IPS-20b (cell line): Measurements from ENCODE around the gene CD48.

ENCODE experiments used
- H3K27ac ChIP-seq: one replicate; pipeline ENCODE4 v1.5.1; 2013; ENCODE audit warnings: low read length
- H3K27me3 ChIP-seq: 2 replicates; pipeline ENCODE4 v1.6.1; 2013; ENCODE audit warnings: mild to moderate bottlenecking, low read length, inconsistent platforms; ENCODE audit not compliant: insufficient read depth
- H3K36me3 ChIP-seq: 2 replicates; pipeline ENCODE4 v1.6.1; 2013; ENCODE audit warnings: low read depth, mild to moderate bottlenecking, inconsistent platforms, low read length, moderate library complexity; ENCODE audit not compliant: insufficient read depth
- H3K4me1 ChIP-seq: 2 replicates; pipeline ENCODE4 v1.6.1; 2013; ENCODE audit warnings: mild to moderate bottlenecking, control low read depth, inconsistent platforms, low read length, moderate library complexity; ENCODE audit not compliant: insufficient read depth
- H3K4me3 ChIP-seq: 2 replicates; pipeline ENCODE4 v1.5.1; 2013; ENCODE audit warnings: mild to moderate bottlenecking, low read length, inconsistent platforms
- H3K9ac ChIP-seq: 2 replicates; pipeline ENCODE4 v1.6.1; 2013; ENCODE audit warnings: low read depth, mild to moderate bottlenecking, inconsistent platforms, low read length, moderate library complexity
- H3K9me3 ChIP-seq: 2 replicates; pipeline ENCODE4 v1.6.1; 2013; ENCODE audit warnings: mild to moderate bottlenecking, low read depth, low read length, inconsistent platforms; ENCODE audit not compliant: insufficient read depth

The CD48 gene

GRCh38 chr1:160748878-160749269, 37.3 kb upstream of the CD48 start:
- no peak overlapping the region for H3K27ac ChIP-seq
- no peaks in the 10 kb centered on the region for H3K36me3 ChIP-seq
- no peaks in the 10 kb centered on the region for H3K9me3 ChIP-seq
- peaks cover 11% of the 10 kb centered on the region for H3K4me1 ChIP-seq
- H3K4me3 ChIP-seq, result no peak overlapping the region
- H3K27me3 ChIP-seq, result no peaks in the 10 kb centered on the region
- H3K9ac ChIP-seq, result no peak overlapping the region

GRCh38 chr1:160748181-160748877, 36.7 kb upstream of the CD48 start:
- Histone ChIP-seq H3K27me3 (no peaks in the 10 kb centered on the region), H3K27ac (no peak overlapping the region), H3K9me3 (no peaks in the 10 kb centered on the region), H3K4me1 (peaks cover 11% of the 10 kb centered on the region), H3K9ac (no peak overlapping the region), H3K36me3 (no peaks in the 10 kb centered on the region), H3K4me3 (no peak overlapping the region)

- Histone ChIP-seq H3K36me3 (no peaks in the 10 kb centered on the region), H3K4me1 (peaks cover 11% of the 10 kb centered on the region), H3K27ac (no peak overlapping the region), H3K9me3 (no peaks in the 10 kb centered on the region), H3K27me3 (no peaks in the 10 kb centered on the region), H3K4me3 (no peak overlapping the region), H3K9ac (no peak overlapping the region)
Measured at GRCh38 chr1:160747717-160748116, 36.1 kb upstream of the CD48 start.

GRCh38 chr1:160746836-160747500, 35.3 kb upstream of the CD48 start:
- H3K36me3 ChIP-seq, result no peaks in the 10 kb centered on the region
- H3K27ac ChIP-seq, result no peak overlapping the region
- no peaks in the 10 kb centered on the region for H3K27me3 ChIP-seq
- peaks cover 11% of the 10 kb centered on the region for H3K4me1 ChIP-seq
- H3K4me3 ChIP-seq, result no peak overlapping the region
- no peaks in the 10 kb centered on the region for H3K9me3 ChIP-seq
- H3K9ac ChIP-seq, result no peak overlapping the region

DNA sequence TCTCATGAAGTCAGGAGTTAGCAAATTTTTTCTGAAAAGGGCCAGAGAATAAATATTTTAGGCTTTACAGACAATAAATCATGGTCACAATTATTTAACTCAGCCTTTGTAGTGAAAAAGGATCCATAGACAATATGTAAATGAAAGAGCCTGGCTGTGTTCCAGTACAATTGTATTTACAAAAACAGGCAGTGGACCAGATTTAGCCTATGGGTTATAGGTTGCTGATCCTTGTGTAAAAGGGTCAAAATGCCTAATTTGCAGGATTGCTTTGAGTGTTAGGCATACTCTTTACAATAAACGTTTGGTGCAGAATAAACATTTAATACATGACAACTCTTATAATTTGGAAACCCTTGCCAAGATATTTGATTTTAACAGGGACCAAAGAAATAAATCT, 33.9 kb upstream of the CD48 start:
- H3K4me3 ChIP-seq, result no peak overlapping the region
- no peaks in the 10 kb centered on the region for H3K27me3 ChIP-seq
- no peak overlapping the region for H3K27ac ChIP-seq
- peaks cover 11% of the 10 kb centered on the region for H3K4me1 ChIP-seq
- no peak overlapping the region for H3K9ac ChIP-seq
- no peaks in the 10 kb centered on the region for H3K9me3 ChIP-seq
- no peaks in the 10 kb centered on the region for H3K36me3 ChIP-seq

GRCh38 chr1:160744852-160745520, 33.4 kb upstream of the CD48 start:
- H3K9me3 ChIP-seq, result no peaks in the 10 kb centered on the region
- peaks cover 11% of the 10 kb centered on the region for H3K4me1 ChIP-seq
- no peaks in the 10 kb centered on the region for H3K27me3 ChIP-seq
- no peak overlapping the region for H3K9ac ChIP-seq
- no peak overlapping the region for H3K27ac ChIP-seq
- no peaks in the 10 kb centered on the region for H3K36me3 ChIP-seq
- H3K4me3 ChIP-seq, result no peak overlapping the region

DNA sequence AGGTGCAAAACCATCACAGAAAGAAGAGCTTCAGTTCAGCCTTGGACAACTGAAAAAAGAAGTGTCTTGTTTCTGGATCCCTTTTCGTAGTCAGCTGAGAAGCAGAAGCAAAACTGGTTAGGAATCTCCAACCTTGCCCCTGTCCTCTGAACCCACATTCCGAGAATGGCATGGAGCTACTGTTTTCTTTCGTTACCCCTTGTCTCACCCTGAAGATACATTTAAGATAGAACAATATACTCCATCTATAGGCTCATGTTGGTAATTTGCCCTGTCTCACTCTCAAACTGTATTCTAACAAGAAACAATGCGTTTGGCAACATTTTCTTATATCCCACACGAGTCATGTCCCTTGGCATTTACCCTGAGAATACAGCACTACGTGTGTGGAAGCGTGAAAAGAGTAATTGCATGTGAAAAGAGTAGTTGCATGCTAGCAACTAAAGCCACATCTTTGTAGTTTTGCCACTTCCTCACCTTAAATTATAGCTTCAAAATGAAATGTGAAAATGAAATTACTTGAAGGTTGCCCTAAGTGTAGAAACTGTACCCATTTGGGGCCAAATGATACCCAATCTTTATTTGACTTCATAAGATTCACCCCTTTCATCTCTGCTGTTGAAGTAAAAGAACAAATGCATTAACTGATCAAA, 32.7 kb upstream of the CD48 start:
- no peak overlapping the region for H3K4me3 ChIP-seq
- no peaks in the 10 kb centered on the region for H3K27me3 ChIP-seq
- no peak overlapping the region for H3K27ac ChIP-seq
- no peaks in the 10 kb centered on the region for H3K36me3 ChIP-seq
- no peak overlapping the region for H3K9ac ChIP-seq
- H3K9me3 ChIP-seq, result no peaks in the 10 kb centered on the region
- peaks cover 11% of the 10 kb centered on the region for H3K4me1 ChIP-seq

GRCh38 chr1:160743266-160743665, 31.6 kb upstream of the CD48 start:
- H3K9me3 ChIP-seq, result no peaks in the 10 kb centered on the region

DNA sequence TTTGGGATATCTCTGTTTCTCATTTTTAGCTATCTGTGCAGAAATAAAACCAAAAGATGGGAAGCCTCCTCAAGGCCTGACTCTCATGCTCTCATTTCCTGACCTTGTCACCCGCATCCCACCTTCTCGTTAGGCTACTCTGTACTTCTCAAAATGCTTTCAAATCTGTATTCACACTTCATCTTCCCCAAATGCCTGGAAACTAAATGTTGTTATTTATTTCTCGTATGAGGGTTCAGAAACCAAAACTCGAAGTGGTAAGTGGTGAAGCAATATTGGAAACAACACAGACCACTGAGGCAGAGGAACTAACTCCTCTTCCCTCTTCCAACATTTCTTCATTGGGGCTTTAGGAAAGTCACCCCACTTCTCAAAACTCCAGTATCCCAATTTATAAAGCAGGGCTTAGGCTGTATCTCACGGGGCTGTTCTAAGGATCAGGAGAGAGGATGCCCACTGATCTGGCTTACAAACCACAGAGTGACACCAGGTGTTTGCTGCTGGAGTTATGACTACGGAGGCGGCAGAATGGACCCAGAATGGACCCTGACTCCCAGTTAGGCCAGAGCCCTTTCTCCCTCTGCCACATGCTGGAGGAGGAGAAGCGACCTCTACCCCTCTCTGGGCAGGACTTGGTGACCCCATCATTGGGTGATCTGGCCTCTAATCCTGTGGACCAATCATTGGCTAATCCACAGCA, 31.0 kb upstream of the CD48 start:
- H3K4me1 ChIP-seq, result peaks cover 10% of the 10 kb centered on the region
- H3K27me3 ChIP-seq, result no peaks in the 10 kb centered on the region
- H3K4me3 ChIP-seq, result no peak overlapping the region
- no peak overlapping the region for H3K27ac ChIP-seq
- no peak overlapping the region for H3K9ac ChIP-seq
- no peaks in the 10 kb centered on the region for H3K36me3 ChIP-seq
- H3K9me3 ChIP-seq, result no peaks in the 10 kb centered on the region

More at GRCh38 chr1:160743266-160743665, 31.6 kb upstream of the CD48 start:
- no peak overlapping the region for H3K9ac ChIP-seq
- no peak overlapping the region for H3K4me3 ChIP-seq
- no peaks in the 10 kb centered on the region for H3K27me3 ChIP-seq
- H3K27ac ChIP-seq, result no peak overlapping the region
- H3K4me1 ChIP-seq, result peaks cover 11% of the 10 kb centered on the region
- no peaks in the 10 kb centered on the region for H3K36me3 ChIP-seq

- no peaks in the 10 kb centered on the region for H3K27me3 ChIP-seq
- peaks cover 4% of the 10 kb centered on the region; the same call in 1 of the 2 replicates for H3K9me3 ChIP-seq
- H3K36me3 ChIP-seq, result no peaks in the 10 kb centered on the region
- H3K4me1 ChIP-seq, result peaks cover 5% of the 10 kb centered on the region; the same call in 1 of the 2 replicates
- no peak overlapping the region for H3K9ac ChIP-seq
- H3K4me3 ChIP-seq, result no peak overlapping the region
- no peak overlapping the region for H3K27ac ChIP-seq
Measured at GRCh38 chr1:160741612-160742348, 30.2 kb upstream of the CD48 start.

DNA sequence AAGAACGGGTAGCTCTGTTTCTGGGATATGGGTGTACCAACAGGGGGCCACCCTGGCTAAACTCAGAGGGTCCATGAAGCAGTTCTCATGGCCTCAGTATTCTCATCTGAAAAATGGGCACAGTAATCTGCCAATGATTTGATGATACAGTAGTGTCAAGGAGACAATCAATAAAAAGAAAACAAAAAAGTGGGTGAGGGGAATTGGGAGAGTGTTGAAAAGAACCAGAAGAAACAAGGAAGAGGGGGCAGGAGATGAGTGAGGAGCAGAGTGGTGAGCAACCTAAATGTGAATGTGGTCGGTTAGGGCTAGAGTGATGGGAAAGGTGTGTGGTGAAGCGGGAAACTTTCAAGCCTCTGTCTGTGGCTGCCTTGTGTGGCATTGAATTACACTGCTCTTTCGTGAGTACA, 29.5 kb upstream of the CD48 start:
- Histone ChIP-seq H3K27me3 (no peaks in the 10 kb centered on the region), H3K4me1 (no peaks in the 10 kb centered on the region)

More for the DNA sequence above, 29.5 kb upstream of the CD48 start:
- Histone ChIP-seq H3K4me3 (no peak overlapping the region), H3K9me3 (peaks cover 4% of the 10 kb centered on the region; the same call in 1 of the 2 replicates), H3K27ac (no peak overlapping the region), H3K36me3 (no peaks in the 10 kb centered on the region), H3K9ac (no peak overlapping the region)
